A673 (cell line): ENCODE results near the gene DNAH9.

Source experiments
- EZH2 ChIP-seq: fragments of 200-600 bp; sonication (generic); IDR thresholded peaks from 2 replicates; pipeline ENCODE4 v1.6.1; 2017; ENCODE audit warnings: borderline replicate concordance, low read depth, mild to moderate bottlenecking, mixed read lengths, antibody characterized with exemption, low read length; ENCODE audit not compliant: poor library complexity, severe bottlenecking
- TF ChIP-seq, protein P1 (sequence below): fragments of 300-800, 200-600 bp; sonication (generic); conservative IDR thresholded peaks from 2 replicates; pipeline ENCODE4 v1.5.1; 2017; ENCODE audit warnings: low read depth, mild to moderate bottlenecking, antibody characterized with exemption, low read length, moderate library complexity, mixed read lengths

GRCh38 chr17:11768106-11768505 lies 169.8 kb downstream of the DNAH9 start:
- TF ChIP-seq, protein P1, sequence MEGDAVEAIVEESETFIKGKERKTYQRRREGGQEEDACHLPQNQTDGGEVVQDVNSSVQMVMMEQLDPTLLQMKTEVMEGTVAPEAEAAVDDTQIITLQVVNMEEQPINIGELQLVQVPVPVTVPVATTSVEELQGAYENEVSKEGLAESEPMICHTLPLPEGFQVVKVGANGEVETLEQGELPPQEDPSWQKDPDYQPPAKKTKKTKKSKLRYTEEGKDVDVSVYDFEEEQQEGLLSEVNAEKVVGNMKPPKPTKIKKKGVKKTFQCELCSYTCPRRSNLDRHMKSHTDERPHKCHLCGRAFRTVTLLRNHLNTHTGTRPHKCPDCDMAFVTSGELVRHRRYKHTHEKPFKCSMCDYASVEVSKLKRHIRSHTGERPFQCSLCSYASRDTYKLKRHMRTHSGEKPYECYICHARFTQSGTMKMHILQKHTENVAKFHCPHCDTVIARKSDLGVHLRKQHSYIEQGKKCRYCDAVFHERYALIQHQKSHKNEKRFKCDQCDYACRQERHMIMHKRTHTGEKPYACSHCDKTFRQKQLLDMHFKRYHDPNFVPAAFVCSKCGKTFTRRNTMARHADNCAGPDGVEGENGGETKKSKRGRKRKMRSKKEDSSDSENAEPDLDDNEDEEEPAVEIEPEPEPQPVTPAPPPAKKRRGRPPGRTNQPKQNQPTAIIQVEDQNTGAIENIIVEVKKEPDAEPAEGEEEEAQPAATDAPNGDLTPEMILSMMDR, result no peak
- TF ChIP-seq EZH2, result no peak
